T-cell (primary cell): ENCODE results near the gene IFI30. TPM values are rescaled to one million over a fixed set of nuclear protein-coding genes. Genes with fewer than 3 reads are reported as not detected.
A peak's percentile ranks its signal among the peaks of the same experiment; 100 is the strongest.

Source experiments
- ATAC-seq, 4 experiments: fragments of 200-7000 bp in 3 of 4; fragments of 150-1000 bp in 1 of 4; cut with Tn5 transposase; replicated peaks in 1 of 4; 1 replicate in 3 of 4; 2 replicates in 1 of 4; pipeline ENCODE4 v1.10.0; 2021; ENCODE audit warnings: moderate library complexity in 3 of 4, mild to moderate bottlenecking in 2 of 4, moderate number of reproducible peaks in 1 of 4
- CTCF ChIA-PET, 2 donors: fragments of 300-600 bp; sonication (Branson Sonifier 250); formaldehyde crosslinking; loops; one replicate each; lab custom pipeline; 2022; ENCODE audit warnings: antibody characterized with exemption in 2 of 2; lab: Charles Lee
- POLR2A ChIA-PET, 2 donors: fragments of 300-600 bp; sonication (Branson Sonifier 250); formaldehyde crosslinking; loops; one replicate each; lab custom pipeline; 2022; ENCODE audit warnings: antibody characterized with exemption in 2 of 2; lab: Charles Lee
- DNase-seq, 35 experiments: peaks; one replicate each; pipeline versions ENCODE4 v3.0.0 to v3.0.0-alpha.2; 2013 to 2023
- H3K27ac ChIP-seq: one replicate; pipeline ENCODE4 v1.5.1; 2013; ENCODE audit warnings: low read length
- H3K27me3 ChIP-seq, 2 experiments: replicated peaks in 1 of 2; 1 replicate in 1 of 2; 2 replicates in 1 of 2; pipeline versions ENCODE4 v1.6.1 to v1.7.0; 2013; ENCODE audit warnings: low read length in 1 of 2, mixed read lengths in 1 of 2; ENCODE audit not compliant: control insufficient read depth in 2 of 2, insufficient read depth in 2 of 2; ENCODE audit errors: extremely low read depth in 1 of 2
- H3K36me3 ChIP-seq, 2 donors: 1 replicate in 1 of 2; 2 replicates in 1 of 2; pipeline versions ENCODE4 v1.6.1 to v1.7.0; 2013; ENCODE audit warnings: low read length in 1 of 2; ENCODE audit not compliant: control insufficient read depth in 2 of 2, insufficient read depth in 1 of 2; ENCODE audit errors: extremely low read depth in 1 of 2
- H3K4me1 ChIP-seq, 2 experiments: 1 replicate in 1 of 2; 2 replicates in 1 of 2; pipeline versions ENCODE4 v1.6.1 to v1.7.0; 2013; ENCODE audit warnings: low read length in 2 of 2, mixed read lengths in 1 of 2; ENCODE audit not compliant: insufficient read depth in 2 of 2, control insufficient read depth in 1 of 2; ENCODE audit errors: extremely low read depth in 1 of 2
- H3K4me3 ChIP-seq, 2 donors: 1 replicate in 1 of 2; 2 replicates in 1 of 2; pipeline versions ENCODE4 v1.5.1 to v1.7.0; 2013; ENCODE audit warnings: mild to moderate bottlenecking in 2 of 2, low read length in 1 of 2, moderate library complexity in 1 of 2; ENCODE audit not compliant: control insufficient read depth in 1 of 2; ENCODE audit errors: extremely low read depth in 1 of 2
- H3K9me3 ChIP-seq: 2 replicates; pipeline ENCODE4 v1.7.0; 2013
- H3K27ac Mint-ChIP-seq, 2 donors: one replicate each; pipeline ENCODE4 v1.8.0; 2020 to 2021; ENCODE audit warnings: mild to moderate bottlenecking in 2 of 2, mixed read lengths in 2 of 2
- H3K27me3 Mint-ChIP-seq, 2 donors: one replicate each; pipeline ENCODE4 v1.8.0; 2021 to 2022; ENCODE audit warnings: mixed read lengths in 2 of 2
- H3K36me3 Mint-ChIP-seq: one replicate; pipeline ENCODE4 v1.8.0; 2021; ENCODE audit warnings: mixed read lengths
- H3K4me1 Mint-ChIP-seq, 3 donors: one replicate each; pipeline ENCODE4 v1.8.0; 2020 to 2022; ENCODE audit warnings: mixed read lengths in 3 of 3, mild to moderate bottlenecking in 1 of 3
- H3K4me3 Mint-ChIP-seq, 3 donors: one replicate each; pipeline ENCODE4 v1.8.0; 2020 to 2022; ENCODE audit warnings: mild to moderate bottlenecking in 3 of 3, mixed read lengths in 3 of 3, moderate library complexity in 3 of 3
- H3K9me3 Mint-ChIP-seq, 3 donors: one replicate each; pipeline ENCODE4 v1.8.0; 2020 to 2022; ENCODE audit warnings: mixed read lengths in 3 of 3
- WGBS: methylation state at CpG from one replicate; pipeline ENCODE4 v1.1.5; 2013; ENCODE audit warnings: missing lambda C conversion rate; ENCODE audit not compliant: insufficient coverage; 5-methylcytosine and 5-hydroxymethylcytosine counted together
- total RNA-seq, 35 experiments: library from RNA in 6 of 35; stranded (reverse) in 6 of 35; fragments of 120-200 nt in 1 of 35; gene quantifications; one replicate each; pipeline versions ENCODE4 v1.2.1 to v1.2.4 and lab custom pipeline; 2013 to 2026

Gene IFI30
- total RNA-seq, 5 donors from 2014 or later (not counting 1 experiment from before 2014, with no cell fraction given), result 3.2 to 11.8 (median 5.1) TPM

DNA sequence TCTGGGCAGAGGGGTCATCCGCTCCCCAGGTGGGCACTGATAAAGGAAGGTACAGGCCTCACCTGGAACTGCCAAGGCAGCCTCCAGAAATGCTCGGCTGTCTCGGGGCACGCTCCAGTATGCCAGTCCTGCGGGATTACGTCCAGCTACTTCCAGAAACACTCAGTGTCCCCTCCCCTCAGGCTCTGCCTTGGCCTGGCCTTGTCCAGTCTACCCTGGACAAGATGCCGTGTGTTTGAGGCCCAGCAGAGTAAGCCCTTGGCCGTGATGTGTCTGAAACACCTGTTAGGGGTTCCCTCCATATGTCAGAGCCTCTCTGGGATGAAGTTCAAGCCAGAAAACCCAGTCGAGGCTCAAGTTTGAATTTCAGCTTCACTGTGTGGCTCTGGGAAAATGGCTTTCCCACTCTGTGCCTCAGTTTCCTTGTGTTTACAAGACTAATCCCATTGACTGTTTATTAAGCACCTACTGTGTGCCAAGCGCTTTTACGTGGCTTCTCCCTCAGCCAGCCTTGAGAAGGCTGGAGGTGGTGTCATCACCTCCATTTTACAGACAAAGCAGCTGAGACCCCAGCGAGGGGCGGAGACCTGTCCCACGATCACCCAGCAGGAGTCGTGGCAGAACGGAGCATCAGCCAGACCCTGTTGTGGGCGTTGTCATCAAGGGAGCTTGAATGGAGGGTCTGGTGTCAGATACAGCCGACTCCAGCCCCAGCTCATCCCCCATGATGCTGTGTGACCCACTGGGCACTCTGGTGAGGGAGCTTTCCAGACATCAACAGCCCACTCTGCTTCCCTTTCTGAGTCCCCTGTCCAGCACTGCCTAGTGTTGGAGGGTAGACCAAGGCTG lies 22.6 kb upstream of the IFI30 start:
- POLR2A ChIA-PET, result interaction anchor here (0.7 to 1.0 kb wide), 2 partner anchors 33 to 64 kb away, joined by 3 read pairs; partner anchors contain the start of gene IL12RB1 (in 1 of the 2)
- Mint-ChIP-seq H3K4me3 (peak overlapping the region in 2 of 3 donors; percentile 86 to 91), H3K36me3 (peaks cover 8% of the 10 kb centered on the region), H3K27ac (peak overlapping the region; percentile 98), H3K9me3 (no peaks in the 10 kb centered on the region), H3K4me1 (peaks cover 22 to 28% (median 23%) of the 10 kb centered on the region in 3 donors), H3K27me3 (no peaks in the 10 kb centered on the region)
- Histone ChIP-seq H3K4me1 (peaks cover 5 to 57% of the 10 kb centered on the region in 2 experiments), H3K9me3 (no peaks in the 10 kb centered on the region), H3K27ac (peak overlapping the region; percentile 87), H3K4me3 (no peak overlapping the region), H3K36me3 (peaks cover 11 to 23% of the 10 kb centered on the region in 2 donors), H3K27me3 (no peaks in the 10 kb centered on the region)
- CTCF ChIA-PET, result interaction anchor here (0.5 to 1.8 kb wide), 4 partner anchors 29 to 218 kb away, joined by 3 to 8 read pairs (median 4); partner anchors contain the start of gene CCDC124 (in 1 of the 2)
- DNase-seq (no peak), ATAC-seq (no peak)
- WGBS, result 97% methylated on average over 16 of the region's 18 CpGs

- Mint-ChIP-seq H3K9me3 (no peaks in the 10 kb centered on the region), H3K4me3 (peak overlapping the region; percentile 86 to 95 (median 91))
- peak overlapping the region; percentile 68 to 78 for H3K4me3 ChIP-seq
Observed at GRCh38 chr19:18152442-18152816, 21.2 kb upstream of the IFI30 start.

GRCh38 chr19:18152817-18153555 lies 20.6 kb upstream of the IFI30 start, which contains the start of gene PIK3R2:
PIK3R2 (plus strand) TSS chr19:18153163; CDS start chr19:18155880, 2,717 bp downstream.
- peaks cover 27 to 32% (median 27%) of the 10 kb centered on the region in 3 donors for H3K4me1 Mint-ChIP-seq
- Histone ChIP-seq H3K36me3 (peaks cover 11 to 15% of the 10 kb centered on the region in 2 donors), H3K4me1 (peaks cover 5 to 57% of the 10 kb centered on the region in 2 experiments), H3K27me3 (no peaks in the 10 kb centered on the region), H3K9me3 (no peaks in the 10 kb centered on the region), H3K27ac (peak within 1 kb of the TSS; percentile 87), H3K4me3 (peak within 1 kb of the TSS; percentile 78 to 86)
- H3K4me3 Mint-ChIP-seq, result peak within 1 kb of the TSS; percentile 86 to 95 (median 91)
- ATAC-seq (peak; percentile 86 to 89 (median 88)), DNase-seq (peak; percentile 99 to 100 (median 100))
- no peaks in the 10 kb centered on the region for H3K9me3 Mint-ChIP-seq
- peak within 1 kb of the TSS; percentile 98 for H3K27ac Mint-ChIP-seq
- H3K27me3 Mint-ChIP-seq, result no peaks in the 10 kb centered on the region
- CTCF ChIA-PET, result interaction anchor here in 1 of 2 donors (0.5 to 1.8 kb wide), 7 partner anchors 8 to 1906 kb away, joined by 3 to 8 read pairs (median 3); partner anchors contain the start of genes ARRDC2, MPV17L2 and RAB3A
- H3K36me3 Mint-ChIP-seq, result no peaks in the 10 kb centered on the region
- POLR2A ChIA-PET, result no interaction called here
- WGBS, result under 1% methylated on average over 85 of the region's 86 CpGs

More at GRCh38 chr19:18152442-18152816, 21.2 kb upstream of the IFI30 start:
- DNase-seq (peak; percentile 93 to 100 (median 98)), ATAC-seq (peak; percentile 70 to 72 (median 72))
- no peaks in the 10 kb centered on the region for H3K36me3 Mint-ChIP-seq
- CTCF ChIA-PET, result interaction anchor here in 1 of 2 donors (0.5 to 1.8 kb wide), 8 partner anchors 9 to 1906 kb away, joined by 3 to 8 read pairs (median 3); partner anchors contain the start of genes ARRDC2, MPV17L2 and RAB3A
- WGBS, result 0% methylated on average over 22 of the region's 22 CpGs
- Histone ChIP-seq H3K36me3 (peaks cover 7 to 16% of the 10 kb centered on the region in 2 donors), H3K27me3 (no peaks in the 10 kb centered on the region), H3K27ac (peak overlapping the region; percentile 87), H3K4me1 (peaks cover 5 to 57% of the 10 kb centered on the region in 2 experiments), H3K9me3 (no peaks in the 10 kb centered on the region)
- H3K27ac Mint-ChIP-seq, result peak overlapping the region; percentile 98
- H3K27me3 Mint-ChIP-seq, result no peaks in the 10 kb centered on the region
- POLR2A ChIA-PET, result no interaction called here
- peaks cover 27 to 32% (median 27%) of the 10 kb centered on the region in 3 donors for H3K4me1 Mint-ChIP-seq

GRCh38 chr19:18153556-18154134 lies 20.0 kb upstream of the IFI30 start:
- Mint-ChIP-seq H3K36me3 (no peaks in the 10 kb centered on the region), H3K27ac (peak overlapping the region; percentile 85 to 87), H3K27me3 (no peaks in the 10 kb centered on the region), H3K4me3 (peak overlapping the region; percentile 86 to 95 (median 91)), H3K4me1 (peaks cover 27 to 29% (median 27%) of the 10 kb centered on the region in 3 donors), H3K9me3 (no peaks in the 10 kb centered on the region)
- H3K4me1 ChIP-seq, result peaks cover 5 to 51% of the 10 kb centered on the region in 2 experiments
- H3K9me3 ChIP-seq, result no peaks in the 10 kb centered on the region
- WGBS, result 6% methylated on average over 32 of the region's 38 CpGs
- H3K4me3 ChIP-seq, result peak overlapping the region; percentile 63 to 86
- DNase-seq, result peak in 5 of 35 experiments; percentile 16 to 35 (median 25)
- ChIA-PET CTCF (interaction anchor here in 1 of 2 donors (0.6 kb wide), 1 partner anchor 55 kb away, joined by 4 read pairs; no protein-coding TSS in a partner anchor), POLR2A (interaction anchor here in 1 of 2 donors (0.9 kb wide), 1 partner anchor 38 kb away, joined by 3 read pairs; no protein-coding TSS in a partner anchor)
- H3K27ac ChIP-seq, result peak overlapping the region; percentile 55
- no peaks in the 10 kb centered on the region for H3K27me3 ChIP-seq
- H3K36me3 ChIP-seq, result peaks cover 11% of the 10 kb centered on the region in 2 donors
- no peak for ATAC-seq

DNA sequence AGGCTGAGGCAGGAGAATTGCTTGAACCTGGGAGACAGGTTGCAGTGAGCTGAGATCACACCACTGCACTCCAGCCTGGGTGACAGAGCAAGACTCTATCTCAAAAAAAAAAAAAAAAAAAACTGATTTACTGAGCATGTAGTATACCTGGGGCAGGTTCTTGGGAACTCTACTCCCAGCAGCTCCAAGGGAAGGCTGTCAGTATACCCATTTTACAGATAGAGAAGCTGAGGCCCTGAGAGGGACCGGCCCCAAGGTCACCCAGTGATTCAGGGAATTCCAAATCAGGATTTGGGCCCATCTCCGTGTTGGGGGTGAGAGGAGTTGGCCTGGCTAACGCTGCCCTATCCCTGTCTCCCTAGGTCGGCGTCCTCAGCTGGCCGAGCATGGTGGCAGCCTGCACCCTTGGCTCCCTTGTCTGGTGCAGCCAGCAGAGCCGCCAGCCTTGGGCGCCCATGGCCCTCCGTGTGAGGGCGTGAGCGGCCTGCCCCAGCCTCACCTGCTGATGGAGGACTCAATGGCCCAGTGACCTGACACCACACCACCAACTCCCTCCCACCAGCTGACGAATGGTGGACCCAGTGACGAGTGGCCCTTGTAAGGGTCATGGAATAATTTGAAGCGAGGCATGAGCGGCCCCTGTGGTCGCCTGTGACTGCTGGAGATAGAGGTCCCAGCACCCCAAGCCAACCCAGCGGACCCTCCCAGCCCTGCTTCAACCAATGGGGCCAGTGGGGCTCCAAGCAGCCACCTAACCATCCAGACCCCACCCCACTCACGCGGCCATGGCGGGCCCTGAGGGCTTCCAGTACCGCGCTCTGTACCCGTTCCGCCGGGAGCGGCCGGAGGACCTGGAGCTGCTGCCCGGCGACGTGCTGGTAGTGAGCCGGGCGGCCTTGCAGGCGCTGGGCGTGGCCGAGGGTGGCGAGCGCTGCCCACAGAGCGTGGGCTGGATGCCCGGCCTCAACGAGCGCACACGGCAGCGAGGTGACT lies 18.2 kb upstream of the IFI30 start:
- H3K4me1 Mint-ChIP-seq, result peaks cover 29 to 30% (median 30%) of the 10 kb centered on the region in 3 donors
- H3K9me3 Mint-ChIP-seq, result no peaks in the 10 kb centered on the region
- H3K9me3 ChIP-seq, result no peaks in the 10 kb centered on the region
- WGBS, result 95% methylated on average over 17 of the region's 43 CpGs
- H3K27ac ChIP-seq, result no peak overlapping the region
- H3K4me1 ChIP-seq, result peaks cover 5 to 41% of the 10 kb centered on the region in 2 experiments
- H3K27me3 ChIP-seq, result no peaks in the 10 kb centered on the region
- ATAC-seq (no peak), DNase-seq (no peak)
- ChIA-PET CTCF (interaction anchor here in 1 of 2 donors (1.0 kb wide), 1 partner anchor 10 kb away, joined by 3 read pairs; no protein-coding TSS in a partner anchor), POLR2A (interaction anchor here in 1 of 2 donors (0.7 kb wide), 1 partner anchor 131 kb away, joined by 8 read pairs; no protein-coding TSS in a partner anchor)
- H3K27me3 Mint-ChIP-seq, result no peaks in the 10 kb centered on the region
- peak overlapping the region; percentile 34 to 95 (median 82) for H3K4me3 Mint-ChIP-seq
- no peak overlapping the region for H3K4me3 ChIP-seq
- H3K36me3 Mint-ChIP-seq, result no peaks in the 10 kb centered on the region
- H3K36me3 ChIP-seq, result peaks cover 8 to 9% of the 10 kb centered on the region in 2 donors
- H3K27ac Mint-ChIP-seq, result peak overlapping the region in 1 of 2 donors; percentile 34
